IMR-90 (cell line): ENCODE measurements around the gene ATG9B. TPM values are rescaled to one million over a fixed set of nuclear protein-coding genes. Genes with fewer than 3 reads are reported as not detected.

Source experiments
- ATAC-seq: fragments of 200-7000 bp; cut with Tn5 transposase; 2 replicates; pipeline ENCODE4 v1.9.1; 2020; ENCODE audit warnings: low read depth, mild to moderate bottlenecking, moderate library complexity
- BruUV-seq: library from RNA; stranded (reverse); fragments of 400-500 nt; replicated peaks from 2 replicates; lab custom pipeline; 2021; lab: Mats Ljungman, UMichigan
- CTCF ChIA-PET: fragments of 300-600 bp; formaldehyde crosslinking; extraction: SDS; loops from one replicate; lab custom pipeline; 2021; ENCODE audit warnings: antibody characterized with exemption; lab: Yijun Ruan, JAX
- POLR2A ChIA-PET: fragments of 300-600 bp; sonication (Branson Sonifier 250); formaldehyde crosslinking; loops from one replicate; lab custom pipeline; 2022; ENCODE audit warnings: antibody characterized with exemption; ENCODE audit not compliant: unreplicated experiment; lab: Charles Lee
- DNase-seq: peaks from one replicate; pipeline ENCODE4 v3.0.0; 2013
- H2AFZ ChIP-seq: replicated peaks from 2 replicates; pipeline ENCODE3; 2013; ENCODE audit warnings: low read length, mild to moderate bottlenecking; ENCODE audit not compliant: poor library complexity
- H2AK5ac ChIP-seq: 2 replicates; pipeline ENCODE4 v1.6.1; 2013; ENCODE audit warnings: low read depth, low read length, inconsistent platforms
- H2AK9ac ChIP-seq: replicated peaks from 2 replicates; pipeline ENCODE3; 2013; ENCODE audit warnings: mild to moderate bottlenecking, low read depth, low read length, moderate library complexity; ENCODE audit not compliant: poor library complexity
- H2BK120ac ChIP-seq: 2 replicates; pipeline ENCODE4 v1.6.1; 2013; ENCODE audit warnings: low read depth, low read length, inconsistent platforms
- H2BK15ac ChIP-seq: 3 replicates; pipeline ENCODE4 v1.6.1; 2013; ENCODE audit warnings: low read depth, low read length, inconsistent platforms
- H2BK20ac ChIP-seq: 2 replicates; pipeline ENCODE4 v1.6.1; 2013; ENCODE audit warnings: low read depth, mild to moderate bottlenecking, inconsistent platforms, low read length, moderate library complexity
- H2BK5ac ChIP-seq: 2 replicates; pipeline ENCODE4 v1.6.1; 2013; ENCODE audit warnings: mild to moderate bottlenecking, low read depth, low read length, inconsistent platforms; ENCODE audit not compliant: poor library complexity, severe bottlenecking
- H3K14ac ChIP-seq: replicated peaks from 2 replicates; pipeline ENCODE4 v1.6.1; 2013; ENCODE audit warnings: low read depth, low read length, inconsistent platforms
- H3K18ac ChIP-seq: 2 replicates; pipeline ENCODE4 v1.6.1; 2013; ENCODE audit warnings: low read depth, low read length, control low read depth
- H3K23ac ChIP-seq: 2 replicates; pipeline ENCODE4 v1.6.1; 2013; ENCODE audit warnings: low read depth, low read length, inconsistent platforms
- H3K27ac ChIP-seq: 2 replicates; pipeline ENCODE4 v1.5.1; 2013; ENCODE audit warnings: mild to moderate bottlenecking, control low read depth, low read length; ENCODE audit not compliant: insufficient read depth
- H3K27me3 ChIP-seq: 2 replicates; pipeline ENCODE4 v1.6.1; 2013; ENCODE audit warnings: low read length; ENCODE audit not compliant: control insufficient read depth, insufficient read depth
- H3K36me3 ChIP-seq: 2 replicates; pipeline ENCODE4 v1.6.1; 2013; ENCODE audit warnings: low read length, mixed read lengths; ENCODE audit not compliant: control insufficient read depth, insufficient read depth
- H3K4ac ChIP-seq: 2 replicates; pipeline ENCODE4 v1.6.1; 2013; ENCODE audit warnings: low read depth, low read length, inconsistent platforms
- H3K4me1 ChIP-seq: 2 replicates; pipeline ENCODE4 v1.6.1; 2013; ENCODE audit warnings: low read length, mixed read lengths; ENCODE audit not compliant: control insufficient read depth, insufficient read depth
- H3K4me2 ChIP-seq: 2 replicates; pipeline ENCODE4 v1.6.1; 2013; ENCODE audit warnings: low read depth, mild to moderate bottlenecking, control low read depth, low read length, moderate library complexity
- H3K4me3 ChIP-seq: 2 replicates; pipeline ENCODE4 v1.5.1; 2013; ENCODE audit warnings: low read depth, mild to moderate bottlenecking, control low read depth, low read length, moderate library complexity; ENCODE audit not compliant: insufficient read depth
- H3K56ac ChIP-seq: 2 replicates; pipeline ENCODE4 v1.6.1; 2013; ENCODE audit warnings: low read length, inconsistent platforms; ENCODE audit not compliant: insufficient read depth; ENCODE audit errors: extremely low read depth
- H3K79me1 ChIP-seq, 2 experiments: 2 replicates each; pipeline ENCODE4 v1.6.1; 2013; ENCODE audit warnings: low read length in 2 of 2, inconsistent platforms in 1 of 2, low read depth in 1 of 2
- H3K9ac ChIP-seq: 2 replicates; pipeline ENCODE4 v1.6.1; 2013; ENCODE audit warnings: low read depth, low read length, control low read depth
- H3K9me1 ChIP-seq: 2 replicates; pipeline ENCODE4 v1.6.1; 2013; ENCODE audit warnings: low read length, inconsistent platforms; ENCODE audit not compliant: insufficient read depth
- H3K9me3 ChIP-seq: 2 replicates; pipeline ENCODE4 v1.6.1; 2013; ENCODE audit warnings: low read length; ENCODE audit not compliant: control insufficient read depth, insufficient read depth
- H4K20me1 ChIP-seq: 2 replicates; pipeline ENCODE4 v1.6.1; 2013; ENCODE audit warnings: low read length, inconsistent platforms; ENCODE audit not compliant: insufficient read depth
- H4K5ac ChIP-seq: 2 replicates; pipeline ENCODE4 v1.6.1; 2013; ENCODE audit warnings: mild to moderate bottlenecking, low read depth, low read length, control low read depth
- H4K8ac ChIP-seq, 2 experiments: 2 replicates each; pipeline ENCODE4 v1.6.1; 2013; ENCODE audit warnings: low read depth in 2 of 2, low read length in 2 of 2, control low read depth in 1 of 2, inconsistent platforms in 1 of 2
- H4K91ac ChIP-seq: 2 replicates; pipeline ENCODE4 v1.6.1; 2013; ENCODE audit warnings: low read depth, low read length, inconsistent platforms; ENCODE audit not compliant: insufficient read depth
- BHLHE40 ChIP-seq: fragments of 150-350 bp; IDR thresholded peaks from 2 replicates; pipeline ENCODE4 v1.6.1; 2016; ENCODE audit warnings: mild to moderate bottlenecking, low read depth, low read length
- CEBPB ChIP-seq: IDR thresholded peaks from 2 replicates; pipeline ENCODE4 v1.6.1; 2012; ENCODE audit warnings: low read depth, low read length, improper control_type of control experiment
- CHD1 ChIP-seq: IDR thresholded peaks from 2 replicates; pipeline ENCODE4 v1.6.1; 2012; ENCODE audit warnings: low read depth, low read length, improper control_type of control experiment
- FOS ChIP-seq: fragments of 150-350 bp; IDR thresholded peaks from 2 replicates; pipeline ENCODE4 v1.6.1; 2016; ENCODE audit warnings: low read depth, low read length
- MAFK ChIP-seq: IDR thresholded peaks from 2 replicates; pipeline ENCODE4 v1.6.1; 2012; ENCODE audit warnings: low read depth, low read length, improper control_type of control experiment
- MAZ ChIP-seq: IDR thresholded peaks from 2 replicates; pipeline ENCODE4 v1.6.1; 2012; ENCODE audit warnings: low read depth, mild to moderate bottlenecking, low read length, improper control_type of control experiment, moderate library complexity, borderline replicate concordance
- MXI1 ChIP-seq: IDR thresholded peaks from 2 replicates; pipeline ENCODE4 v1.6.1; 2012; ENCODE audit warnings: low read depth, mild to moderate bottlenecking, low read length, moderate library complexity, borderline replicate concordance
- NFE2L2 ChIP-seq: fragments of 150-350 bp; IDR thresholded peaks from 2 replicates; pipeline ENCODE4 v1.6.1; 2016; ENCODE audit warnings: low read depth, mild to moderate bottlenecking, low read length
- POLR2A ChIP-seq: IDR thresholded peaks from 2 replicates; pipeline ENCODE4 v1.6.1; 2012; ENCODE audit warnings: mild to moderate bottlenecking, low read depth, low read length
- RAD21 ChIP-seq: IDR thresholded peaks from 2 replicates; pipeline ENCODE4 v1.6.1; 2012; ENCODE audit warnings: low read length, improper control_type of control experiment
- RCOR1 ChIP-seq: IDR thresholded peaks from 2 replicates; pipeline ENCODE4 v1.6.1; 2012; ENCODE audit warnings: mild to moderate bottlenecking, low read length, improper control_type of control experiment; ENCODE audit not compliant: insufficient replicate concordance
- RFX5 ChIP-seq: IDR thresholded peaks from 2 replicates; pipeline ENCODE4 v1.8.0; 2012; ENCODE audit warnings: low read depth, mild to moderate bottlenecking, low read length, moderate library complexity
- SMC3 ChIP-seq: fragments of 150-350 bp; IDR thresholded peaks from 2 replicates; pipeline ENCODE4 v1.6.1; 2016; ENCODE audit warnings: low read depth, mild to moderate bottlenecking, antibody characterized with exemption, low read length, moderate library complexity
- WGBS, 2 experiments: methylation state at CpG; one replicate each; pipeline versions ENCODE4 v1.1.5 to v1.1.7; 2013; ENCODE audit warnings: missing lambda C conversion rate in 2 of 2; ENCODE audit not compliant: insufficient read length in 1 of 2; ENCODE audit errors: extremely low coverage in 2 of 2; 5-methylcytosine and 5-hydroxymethylcytosine counted together
- dilution Hi-C: fragments of 300-500 bp; cut with HindIII; formaldehyde crosslinking; loops from one replicate; pipeline ENCODE4 v1.14.3; 2018; ENCODE audit warnings: low sequenced_read_pairs; ENCODE audit not compliant: unreplicated experiment
- in situ Hi-C: fragments of 300-500 bp; cut with MboI; formaldehyde crosslinking; loops from 3 replicates; pipeline ENCODE4 v1.14.3; 2019; ENCODE audit warnings: low sequenced_read_pairs, inconsistent platforms, mixed read lengths
- intact Hi-C: fragments of 100-400 bp; cut with micrococcal nuclease; formaldehyde crosslinking; loops from 2 replicates; pipeline ENCODE4 v1.10.0; 2022
- polyA plus RNA-seq, 3 experiments: library from polyadenylated mRNA; depleted of rRNA; stranded (reverse); fragments of >200 nt; gene quantifications; 2 replicates each; pipeline ENCODE4 v1.2.3, GENCODE V29; 2012; ENCODE audit warnings: low replicate concordance in 1 of 3
- total RNA-seq: library from RNA; depleted of rRNA; stranded (reverse); fragments of >200 nt; gene quantifications from 2 replicates; pipeline ENCODE4 v1.2.3, GENCODE V29; 2012
- TF ChIP-seq, protein P1 (sequence below): fragments of 150-350 bp; IDR thresholded peaks from 2 replicates; pipeline ENCODE4 v1.6.1; 2016; ENCODE audit warnings: low read depth, mild to moderate bottlenecking, low read length, moderate library complexity, borderline replicate concordance
- TF ChIP-seq, protein P2 (sequence below): fragments of 150-350 bp; IDR thresholded peaks from 2 replicates; pipeline ENCODE4 v1.6.1; 2017; ENCODE audit warnings: mild to moderate bottlenecking, antibody characterized with exemption, low read length, low read depth
- TF ChIP-seq, protein P3 (sequence below): conservative IDR thresholded peaks from 2 replicates; pipeline ENCODE4 v1.5.1; 2012; ENCODE audit warnings: mild to moderate bottlenecking, low read depth, low read length, improper control_type of control experiment

ATG9B gene
- total and polyA plus RNA-seq, 2 of the 4 experiments (the other 2 are of a cell fraction), result 0.18 to 0.91 TPM

DNA sequence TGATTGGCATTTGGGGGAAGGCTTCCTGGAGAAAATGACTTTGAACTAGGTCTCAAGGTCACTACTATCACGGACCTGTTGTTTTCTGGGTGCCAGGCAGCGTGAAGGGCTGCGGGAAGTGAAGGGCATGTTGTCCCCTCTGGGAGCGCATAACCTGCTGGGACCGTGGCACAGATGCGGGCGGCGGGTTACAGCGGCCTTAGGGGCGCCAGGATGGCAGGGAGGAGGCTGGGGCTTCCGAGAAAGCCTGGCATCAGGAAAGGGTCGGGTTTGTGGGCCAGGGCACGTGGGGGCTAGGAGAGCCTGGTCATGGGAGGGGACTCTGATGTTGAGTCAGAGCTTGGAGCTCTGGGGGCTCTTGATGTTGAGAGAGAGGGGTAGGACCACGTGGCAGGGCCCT is 41.2 kb upstream of the ATG9B start:
- H2BK5ac ChIP-seq, result no peak overlapping the region
- DNase-seq, result no peak
- no peak overlapping the region for H3K27ac ChIP-seq
- H2AK9ac ChIP-seq, result no peak overlapping the region
- H2AK5ac ChIP-seq, result no peak overlapping the region
- H2BK20ac ChIP-seq, result no peak overlapping the region
- POLR2A ChIA-PET, result no interaction called here
- H3K4me2 ChIP-seq, result no peak overlapping the region
- H2AFZ ChIP-seq, result no peak overlapping the region
- no peak overlapping the region for H3K18ac ChIP-seq
- H3K56ac ChIP-seq, result no peak overlapping the region
- no peak overlapping the region for H3K4me3 ChIP-seq
- no peak overlapping the region for H3K4ac ChIP-seq
- intact Hi-C loops, result no loop called here
- no peaks in the 10 kb centered on the region for H3K27me3 ChIP-seq
- no peak overlapping the region for H3K9ac ChIP-seq
- H3K4me1 ChIP-seq, result peaks cover 32% of the 10 kb centered on the region
- no peak overlapping the region for H2BK15ac ChIP-seq
- dilution Hi-C loops, result no loop called here
- TF ChIP-seq, protein P1, sequence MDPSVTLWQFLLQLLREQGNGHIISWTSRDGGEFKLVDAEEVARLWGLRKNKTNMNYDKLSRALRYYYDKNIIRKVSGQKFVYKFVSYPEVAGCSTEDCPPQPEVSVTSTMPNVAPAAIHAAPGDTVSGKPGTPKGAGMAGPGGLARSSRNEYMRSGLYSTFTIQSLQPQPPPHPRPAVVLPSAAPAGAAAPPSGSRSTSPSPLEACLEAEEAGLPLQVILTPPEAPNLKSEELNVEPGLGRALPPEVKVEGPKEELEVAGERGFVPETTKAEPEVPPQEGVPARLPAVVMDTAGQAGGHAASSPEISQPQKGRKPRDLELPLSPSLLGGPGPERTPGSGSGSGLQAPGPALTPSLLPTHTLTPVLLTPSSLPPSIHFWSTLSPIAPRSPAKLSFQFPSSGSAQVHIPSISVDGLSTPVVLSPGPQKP, result no peak
- TF ChIP-seq, protein P2, sequence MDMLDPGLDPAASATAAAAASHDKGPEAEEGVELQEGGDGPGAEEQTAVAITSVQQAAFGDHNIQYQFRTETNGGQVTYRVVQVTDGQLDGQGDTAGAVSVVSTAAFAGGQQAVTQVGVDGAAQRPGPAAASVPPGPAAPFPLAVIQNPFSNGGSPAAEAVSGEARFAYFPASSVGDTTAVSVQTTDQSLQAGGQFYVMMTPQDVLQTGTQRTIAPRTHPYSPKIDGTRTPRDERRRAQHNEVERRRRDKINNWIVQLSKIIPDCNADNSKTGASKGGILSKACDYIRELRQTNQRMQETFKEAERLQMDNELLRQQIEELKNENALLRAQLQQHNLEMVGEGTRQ, result no peak
- no peak for TF ChIP-seq SMC3
- TF ChIP-seq POLR2A, result no peak
- no peak for TF ChIP-seq MAZ
- TF ChIP-seq FOS, result no peak
- no peak for TF ChIP-seq CEBPB
- TF ChIP-seq BHLHE40, result no peak
- TF ChIP-seq, protein P3, sequence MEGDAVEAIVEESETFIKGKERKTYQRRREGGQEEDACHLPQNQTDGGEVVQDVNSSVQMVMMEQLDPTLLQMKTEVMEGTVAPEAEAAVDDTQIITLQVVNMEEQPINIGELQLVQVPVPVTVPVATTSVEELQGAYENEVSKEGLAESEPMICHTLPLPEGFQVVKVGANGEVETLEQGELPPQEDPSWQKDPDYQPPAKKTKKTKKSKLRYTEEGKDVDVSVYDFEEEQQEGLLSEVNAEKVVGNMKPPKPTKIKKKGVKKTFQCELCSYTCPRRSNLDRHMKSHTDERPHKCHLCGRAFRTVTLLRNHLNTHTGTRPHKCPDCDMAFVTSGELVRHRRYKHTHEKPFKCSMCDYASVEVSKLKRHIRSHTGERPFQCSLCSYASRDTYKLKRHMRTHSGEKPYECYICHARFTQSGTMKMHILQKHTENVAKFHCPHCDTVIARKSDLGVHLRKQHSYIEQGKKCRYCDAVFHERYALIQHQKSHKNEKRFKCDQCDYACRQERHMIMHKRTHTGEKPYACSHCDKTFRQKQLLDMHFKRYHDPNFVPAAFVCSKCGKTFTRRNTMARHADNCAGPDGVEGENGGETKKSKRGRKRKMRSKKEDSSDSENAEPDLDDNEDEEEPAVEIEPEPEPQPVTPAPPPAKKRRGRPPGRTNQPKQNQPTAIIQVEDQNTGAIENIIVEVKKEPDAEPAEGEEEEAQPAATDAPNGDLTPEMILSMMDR, result no peak
- no peak for TF ChIP-seq NFE2L2
- no peak for TF ChIP-seq RFX5
- no peak for TF ChIP-seq MXI1
- no peak for TF ChIP-seq CHD1
- TF ChIP-seq RAD21, result no peak
- TF ChIP-seq MAFK, result no peak
- no peak for TF ChIP-seq RCOR1
- no peak overlapping the region for H3K14ac ChIP-seq
- H3K36me3 ChIP-seq, result peaks cover 56% of the 10 kb centered on the region
- CTCF ChIA-PET, result no interaction called here
- 88% methylated on average over 11 of the region's 14 CpGs; no CpG with 5 or more reads in 1 of the 2 experiments for WGBS, 2 experiments
- H3K9me3 ChIP-seq, result no peaks in the 10 kb centered on the region
- no peak overlapping the region for H4K8ac ChIP-seq
- no peak overlapping the region for H4K91ac ChIP-seq
- in situ Hi-C loops, result no loop called here
- H3K23ac ChIP-seq, result no peak overlapping the region
- no peak overlapping the region for H4K5ac ChIP-seq
- H4K20me1 ChIP-seq, result peaks cover 32% of the 10 kb centered on the region
- no peak overlapping the region for H2BK120ac ChIP-seq
- H3K79me1 ChIP-seq, result peaks cover 24 to 57% of the 10 kb centered on the region in 2 experiments
- no peak for ATAC-seq
- H3K9me1 ChIP-seq, result peaks cover 8% of the 10 kb centered on the region; the same call in 1 of the 2 replicates
- no TSS peak for BruUV-seq
